Endodermal cell (in vitro differentiated cells): ENCODE data around the gene GTPBP10. TPM values are rescaled to one million over a fixed set of nuclear protein-coding genes. Genes with fewer than 3 reads are reported as not detected.

ENCODE experiments used
- DNase-seq: peaks from one replicate; pipeline ENCODE4 v3.0.0-alpha.2; 2017
- H3K27ac ChIP-seq: 2 replicates; pipeline ENCODE4 v1.5.1; 2013; ENCODE audit warnings: mild to moderate bottlenecking, low read depth, low read length, moderate library complexity
- H3K27me3 ChIP-seq: 2 replicates; pipeline ENCODE4 v1.6.1; 2013; ENCODE audit warnings: mild to moderate bottlenecking, low read length, moderate library complexity; ENCODE audit not compliant: insufficient read depth, control insufficient read depth, poor library complexity, severe bottlenecking
- H3K36me3 ChIP-seq: 2 replicates; pipeline ENCODE4 v1.7.0; 2013; ENCODE audit warnings: mild to moderate bottlenecking, low read length, moderate library complexity; ENCODE audit not compliant: control insufficient read depth, insufficient read depth
- H3K4me1 ChIP-seq: one replicate; pipeline ENCODE4 v1.7.0; 2013; ENCODE audit warnings: low read length; ENCODE audit not compliant: control insufficient read depth, insufficient read depth
- H3K4me3 ChIP-seq: 2 replicates; pipeline ENCODE4 v1.5.1; 2013; ENCODE audit warnings: mild to moderate bottlenecking, low read length, moderate library complexity
- H3K9ac ChIP-seq: 2 replicates; pipeline ENCODE4 v1.6.1; 2013; ENCODE audit warnings: mild to moderate bottlenecking, low read length, moderate library complexity; ENCODE audit not compliant: poor library complexity, severe bottlenecking; ENCODE audit errors: extremely low read depth
- H3K9me3 ChIP-seq: 2 replicates; pipeline ENCODE4 v1.6.1; 2013; ENCODE audit warnings: mild to moderate bottlenecking, low read length, moderate library complexity; ENCODE audit not compliant: control insufficient read depth
- H3K27ac Mint-ChIP-seq: 2 replicates; pipeline ENCODE4 v1.8.0; 2020; ENCODE audit warnings: mixed read lengths
- H3K27me3 Mint-ChIP-seq: 2 replicates; pipeline ENCODE4 v1.8.0; 2021; ENCODE audit warnings: mild to moderate bottlenecking, mixed read lengths; ENCODE audit not compliant: insufficient read depth
- H3K36me3 Mint-ChIP-seq: 2 replicates; pipeline ENCODE4 v1.8.0; 2020; ENCODE audit warnings: low read depth, mixed read lengths
- H3K4me1 Mint-ChIP-seq: 2 replicates; pipeline ENCODE4 v1.8.0; 2020; ENCODE audit warnings: mixed read lengths
- H3K4me3 Mint-ChIP-seq: 2 replicates; pipeline ENCODE4 v1.8.0; 2020; ENCODE audit warnings: mild to moderate bottlenecking, moderate library complexity, mixed read lengths
- H3K9me3 Mint-ChIP-seq: 2 replicates; pipeline ENCODE4 v1.8.0; 2020; ENCODE audit warnings: mild to moderate bottlenecking, mixed read lengths
- CTCF ChIP-seq: fragments of 200-600 bp; sonication (generic); conservative IDR thresholded peaks from 2 replicates; pipeline ENCODE4 v1.5.0; 2021; ENCODE audit warnings: antibody characterized with exemption, mild to moderate bottlenecking
- WGBS, 2 experiments: methylation state at CpG; one replicate each; pipeline versions ENCODE4 v1.1.5 to v1.1.7; 2013; ENCODE audit warnings: missing lambda C conversion rate in 2 of 2, mixed read lengths in 1 of 2; ENCODE audit not compliant: insufficient coverage in 1 of 2, insufficient read length in 1 of 2; 5-methylcytosine and 5-hydroxymethylcytosine counted together
- total RNA-seq, 2 donors: library from RNA; stranded (reverse); fragmentation: NEBNext Ultra II Directional in 1 of 2; extraction: Animal tissue kit (Norgen Biotek cat#: 25700) in 1 of 2; gene quantifications; 2 replicates in 1 of 2; 3 replicates in 1 of 2; pipeline ENCODE4 v1.2.1, GENCODE V29; 2021

The GTPBP10 gene
- total RNA-seq, 2 donors from 2014 or later = 24.5 to 26.3 TPM

- H3K27ac ChIP-seq = no peak overlapping the region
- TF ChIP-seq CTCF = no peak
- no peaks in the 10 kb centered on the region for H3K36me3 Mint-ChIP-seq
- no peak overlapping the region for H3K4me3 ChIP-seq
- no peaks in the 10 kb centered on the region for H3K36me3 ChIP-seq
- H3K9me3 ChIP-seq = peaks cover 11% of the 10 kb centered on the region
- no peak for DNase-seq
- no peak overlapping the region for H3K27ac Mint-ChIP-seq
- H3K27me3 ChIP-seq = no peaks in the 10 kb centered on the region
- H3K4me3 Mint-ChIP-seq = no peak overlapping the region
- 92 to 95% methylated on average over 2 of the region's 2 CpGs for WGBS, 2 experiments
- H3K4me1 ChIP-seq = no peaks in the 10 kb centered on the region
- H3K4me1 Mint-ChIP-seq = peaks cover 2% of the 10 kb centered on the region
- H3K9me3 Mint-ChIP-seq = peaks cover 19% of the 10 kb centered on the region
- no peaks in the 10 kb centered on the region for H3K27me3 Mint-ChIP-seq
- H3K9ac ChIP-seq = no peak overlapping the region
Observed at GRCh38 chr7:90425376-90425775, 78.9 kb downstream of the GTPBP10 start.

- Histone ChIP-seq H3K36me3 (no peaks in the 10 kb centered on the region), H3K9ac (no peak overlapping the region), H3K27me3 (no peaks in the 10 kb centered on the region), H3K4me3 (no peak overlapping the region), H3K4me1 (no peaks in the 10 kb centered on the region), H3K27ac (no peak overlapping the region), H3K9me3 (peaks cover 22% of the 10 kb centered on the region)
- Mint-ChIP-seq H3K36me3 (no peaks in the 10 kb centered on the region), H3K4me1 (no peaks in the 10 kb centered on the region), H3K27ac (no peak overlapping the region), H3K4me3 (no peak overlapping the region), H3K27me3 (no peaks in the 10 kb centered on the region), H3K9me3 (peaks cover 8% of the 10 kb centered on the region)
- WGBS, 2 experiments = 79 to 96% methylated on average over 3 to 6 of the region's 6 CpGs
- no peak for TF ChIP-seq CTCF
- no peak for DNase-seq
Observed at GRCh38 chr7:90430614-90431460, 84.3 kb downstream of the GTPBP10 start.

- Histone ChIP-seq H3K9me3 (peaks cover 28% of the 10 kb centered on the region), H3K27ac (no peak overlapping the region), H3K27me3 (no peaks in the 10 kb centered on the region), H3K4me3 (no peak overlapping the region), H3K9ac (no peak overlapping the region), H3K4me1 (no peaks in the 10 kb centered on the region), H3K36me3 (no peaks in the 10 kb centered on the region)
- H3K4me1 Mint-ChIP-seq = no peaks in the 10 kb centered on the region
- H3K36me3 Mint-ChIP-seq = no peaks in the 10 kb centered on the region
- no peak overlapping the region for H3K4me3 Mint-ChIP-seq
- no peak for DNase-seq
- no peak overlapping the region for H3K27ac Mint-ChIP-seq
- peaks cover 4% of the 10 kb centered on the region for H3K27me3 Mint-ChIP-seq
- WGBS, 2 experiments = 66 to 85% methylated on average over 3 to 10 of the region's 10 CpGs
- H3K9me3 Mint-ChIP-seq = peaks cover 16% of the 10 kb centered on the region
- TF ChIP-seq CTCF = no peak
Observed at GRCh38 chr7:90432752-90433151, 86.2 kb downstream of the GTPBP10 start.
